Colonic mucosa (tissue), 4 donors: ENCODE measurements around the gene ZNF697. TPM values are rescaled to one million over a fixed set of nuclear protein-coding genes. Genes with fewer than 3 reads are reported as not detected.
A peak's percentile ranks its signal among the peaks of the same experiment; 100 is the strongest.
"Not testable (repeated sequence)": the region's sequence is repeated elsewhere in the genome, so short reads cannot be mapped to it uniquely, and the experiment has no call there.

Experiments
- DNase-seq: peaks from one replicate; pipeline ENCODE4 v3.0.0-alpha.2; 2020
- H3K27ac ChIP-seq: fragments of 200-600 bp; one replicate; pipeline ENCODE4 v1.8.0; 2021
- H3K27me3 ChIP-seq: fragments of 200-600 bp; one replicate; pipeline ENCODE4 v1.8.0; 2021
- H3K36me3 ChIP-seq: fragments of 200-600 bp; one replicate; pipeline ENCODE4 v1.8.0; 2021
- H3K4me1 ChIP-seq: fragments of 200-600 bp; one replicate; pipeline ENCODE4 v1.8.0; 2021; ENCODE audit warnings: mild to moderate bottlenecking
- H3K4me3 ChIP-seq: fragments of 200-600 bp; one replicate; pipeline ENCODE4 v1.8.0; 2021
- H3K9ac ChIP-seq, 2 donors: one replicate each; pipeline ENCODE4 v1.7.0; 2013; ENCODE audit warnings: control low read depth in 2 of 2, low read depth in 2 of 2, low read length in 2 of 2
- H3K9me3 ChIP-seq: fragments of 200-600 bp; one replicate; pipeline ENCODE4 v1.8.0; 2021
- CTCF ChIP-seq: fragments of 200-600 bp; IDR thresholded peaks from one replicate; pipeline ENCODE4 v1.8.0; 2022; ENCODE audit warnings: antibody characterized with exemption, mild to moderate bottlenecking
- intact Hi-C: fragments of 100-400 bp; cut with DNase I; formaldehyde crosslinking; loops from one replicate; pipeline ENCODE4 v1.14.1; 2022
- total RNA-seq, 2 donors: library from RNA; stranded (reverse); fragmentation: NEBNext Ultra II Directional in 1 of 2; extraction: Animal tissue kit (Norgen Biotek cat#: 25700) in 1 of 2; gene quantifications; one replicate each; pipeline ENCODE4 v1.2.1, GENCODE V29; 2021
- donor health status: healthy.
- donor health status: DM: no; HTN: no; CAD: no.
- donor health status: DM: no; HTN: no; CAD: no.

The ZNF697 gene
- total RNA-seq, 2 donors from 2014 or later: 2.1 to 3.2 TPM

- no peak overlapping the region for H3K4me3 ChIP-seq
- H3K9me3 ChIP-seq: no peaks in the 10 kb centered on the region
- DNase-seq: no peak
- no peak for TF ChIP-seq CTCF
- no peaks in the 10 kb centered on the region for H3K36me3 ChIP-seq
- H3K9ac ChIP-seq: no peak overlapping the region
- intact Hi-C loops: no loop called here
- H3K27ac ChIP-seq: no peak overlapping the region
- no peaks in the 10 kb centered on the region for H3K4me1 ChIP-seq
- H3K27me3 ChIP-seq: no peaks in the 10 kb centered on the region
These were observed 52.9 kb downstream of the ZNF697 start for GRCh38 chr1:119595168-119595567.

GRCh38 chr1:119594376-119594775, 53.7 kb downstream of the ZNF697 start:
- no peaks in the 10 kb centered on the region for H3K9me3 ChIP-seq

GRCh38 chr1:119593805-119594204, 54.3 kb downstream of the ZNF697 start:
- intact Hi-C loops: no loop called here
- Histone ChIP-seq H3K9ac (no peak overlapping the region), H3K27ac (no peak overlapping the region), H3K4me3 (no peak overlapping the region), H3K4me1 (no peaks in the 10 kb centered on the region), H3K36me3 (no peaks in the 10 kb centered on the region), H3K27me3 (no peaks in the 10 kb centered on the region), H3K9me3 (no peaks in the 10 kb centered on the region)
- no peak for TF ChIP-seq CTCF
- no peak for DNase-seq

More at GRCh38 chr1:119594376-119594775, 53.7 kb downstream of the ZNF697 start:
- intact Hi-C loops: no loop called here
- H3K9ac ChIP-seq: no peak overlapping the region
- TF ChIP-seq CTCF: no peak
- H3K36me3 ChIP-seq: no peaks in the 10 kb centered on the region
- no peak for DNase-seq
- H3K4me3 ChIP-seq: no peak overlapping the region
- H3K27me3 ChIP-seq: no peaks in the 10 kb centered on the region
- no peak overlapping the region for H3K27ac ChIP-seq
- H3K4me1 ChIP-seq: no peaks in the 10 kb centered on the region

GRCh38 chr1:119590393-119590792, 57.7 kb downstream of the ZNF697 start:
- Histone ChIP-seq H3K4me1 (no peaks in the 10 kb centered on the region), H3K36me3 (no peaks in the 10 kb centered on the region), H3K27me3 (no peaks in the 10 kb centered on the region), H3K9me3 (no peaks in the 10 kb centered on the region), H3K27ac (no peak overlapping the region), H3K9ac (no peak overlapping the region), H3K4me3 (no peak overlapping the region)
- no peak for TF ChIP-seq CTCF
- intact Hi-C loops: no loop called here
- DNase-seq: no peak

GRCh38 chr1:119588621-119589020, 59.4 kb downstream of the ZNF697 start:
- no peak for DNase-seq
- Histone ChIP-seq H3K4me1 (no peaks in the 10 kb centered on the region), H3K9me3 (no peaks in the 10 kb centered on the region), H3K27ac (no peak overlapping the region), H3K27me3 (no peaks in the 10 kb centered on the region), H3K36me3 (no peaks in the 10 kb centered on the region), H3K9ac (no peak overlapping the region), H3K4me3 (no peak overlapping the region)
- intact Hi-C loops: no loop called here
- no peak for TF ChIP-seq CTCF

- no peak for DNase-seq
- no peaks in the 10 kb centered on the region for H3K36me3 ChIP-seq
- intact Hi-C loops: no loop called here
These were observed 60.7 kb downstream of the ZNF697 start for GRCh38 chr1:119587341-119587740.

GRCh38 chr1:119585801-119586200, 62.3 kb downstream of the ZNF697 start:
- H3K36me3 ChIP-seq, intact Hi-C loops, H3K27me3 ChIP-seq, H3K9me3 ChIP-seq, H3K9ac ChIP-seq, H3K4me3 ChIP-seq, H3K4me1 ChIP-seq, H3K27ac ChIP-seq: not testable (repeated sequence)
- peak; percentile 52 for DNase-seq

More at GRCh38 chr1:119587341-119587740, 60.7 kb downstream of the ZNF697 start:
- no peaks in the 10 kb centered on the region for H3K27me3 ChIP-seq
- H3K9me3 ChIP-seq: no peaks in the 10 kb centered on the region
- H3K27ac ChIP-seq: no peak overlapping the region
- H3K4me3 ChIP-seq: no peak overlapping the region
- no peak overlapping the region for H3K9ac ChIP-seq
- H3K4me1 ChIP-seq: no peaks in the 10 kb centered on the region
- TF ChIP-seq CTCF: no peak
